ENCODE data around the gene PHF12. TPM values are rescaled to one million over a fixed set of nuclear protein-coding genes. Genes with fewer than 3 reads are reported as not detected.

The PHF12 gene
- total RNA-seq, 4 donors from 2014 or later: 27.8 to 44.5 (median 36.7) TPM

DNA sequence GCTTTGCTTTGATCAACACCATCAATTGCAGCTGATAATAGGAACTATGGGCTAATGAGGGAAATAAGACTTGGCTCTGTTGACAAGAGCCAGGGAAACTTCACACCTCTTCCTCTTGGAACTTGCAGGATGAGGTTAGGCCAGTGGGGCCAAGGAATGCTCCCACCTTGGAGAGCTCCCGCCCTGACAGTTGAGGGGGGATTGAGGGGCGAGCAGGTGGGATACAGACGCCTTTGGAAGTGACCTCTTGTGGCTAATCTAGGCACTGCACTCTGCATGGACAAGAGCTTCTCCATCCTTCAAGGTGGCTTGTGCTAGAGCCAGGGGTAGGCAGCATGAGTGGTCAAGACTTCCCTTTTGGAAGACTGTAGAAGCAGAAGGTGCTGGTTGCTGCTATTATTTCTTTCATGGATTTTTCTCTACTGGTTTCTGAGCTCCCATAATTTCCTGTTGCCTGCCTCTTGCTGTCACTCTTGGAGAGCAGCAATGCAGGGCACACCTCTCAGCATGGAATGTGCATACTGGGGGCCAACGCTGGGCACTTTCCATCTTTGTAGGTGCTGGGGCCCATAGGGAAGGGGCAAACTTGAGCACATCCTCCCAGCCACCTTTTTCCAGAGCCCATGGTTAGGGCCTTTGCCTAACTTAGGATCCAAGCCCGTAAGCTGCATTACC is 2.3 kb upstream of the PHF12 start:
- Histone ChIP-seq H3K4me1 (peaks cover 8 to 27% (median 18%) of the 10 kb centered on the region in 4 donors), H3K27me3 (no peaks in the 10 kb centered on the region), H3K4me3 (no peak overlapping the region), H3K27ac (replicated peaks in 1 of 4) (peak overlapping the region; percentile 83 to 97 (median 93)), H3K9me3 (no peaks in the 10 kb centered on the region), H3K36me3 (no peaks in the 10 kb centered on the region)
- intact Hi-C loops (cut with DNase I): no loop called here
- DNase-seq (ENCODE audit: extremely low spot score): no peak
- 35% methylated on average over 5 of the region's 5 CpGs for WGBS
- TF ChIP-seq, protein P1, sequence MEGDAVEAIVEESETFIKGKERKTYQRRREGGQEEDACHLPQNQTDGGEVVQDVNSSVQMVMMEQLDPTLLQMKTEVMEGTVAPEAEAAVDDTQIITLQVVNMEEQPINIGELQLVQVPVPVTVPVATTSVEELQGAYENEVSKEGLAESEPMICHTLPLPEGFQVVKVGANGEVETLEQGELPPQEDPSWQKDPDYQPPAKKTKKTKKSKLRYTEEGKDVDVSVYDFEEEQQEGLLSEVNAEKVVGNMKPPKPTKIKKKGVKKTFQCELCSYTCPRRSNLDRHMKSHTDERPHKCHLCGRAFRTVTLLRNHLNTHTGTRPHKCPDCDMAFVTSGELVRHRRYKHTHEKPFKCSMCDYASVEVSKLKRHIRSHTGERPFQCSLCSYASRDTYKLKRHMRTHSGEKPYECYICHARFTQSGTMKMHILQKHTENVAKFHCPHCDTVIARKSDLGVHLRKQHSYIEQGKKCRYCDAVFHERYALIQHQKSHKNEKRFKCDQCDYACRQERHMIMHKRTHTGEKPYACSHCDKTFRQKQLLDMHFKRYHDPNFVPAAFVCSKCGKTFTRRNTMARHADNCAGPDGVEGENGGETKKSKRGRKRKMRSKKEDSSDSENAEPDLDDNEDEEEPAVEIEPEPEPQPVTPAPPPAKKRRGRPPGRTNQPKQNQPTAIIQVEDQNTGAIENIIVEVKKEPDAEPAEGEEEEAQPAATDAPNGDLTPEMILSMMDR (IDR thresholded peaks at IDR 0.05): peak; percentile 77 to 97 (median 81)
- no peak for TF ChIP-seq POLR2AphosphoS5 (IDR thresholded peaks at IDR 0.05)
- TF ChIP-seq POLR2A (IDR thresholded peaks at IDR 0.05; ENCODE audit: low read depth): no peak
- TF ChIP-seq EP300 (IDR thresholded peaks at IDR 0.05): no peak

DNA sequence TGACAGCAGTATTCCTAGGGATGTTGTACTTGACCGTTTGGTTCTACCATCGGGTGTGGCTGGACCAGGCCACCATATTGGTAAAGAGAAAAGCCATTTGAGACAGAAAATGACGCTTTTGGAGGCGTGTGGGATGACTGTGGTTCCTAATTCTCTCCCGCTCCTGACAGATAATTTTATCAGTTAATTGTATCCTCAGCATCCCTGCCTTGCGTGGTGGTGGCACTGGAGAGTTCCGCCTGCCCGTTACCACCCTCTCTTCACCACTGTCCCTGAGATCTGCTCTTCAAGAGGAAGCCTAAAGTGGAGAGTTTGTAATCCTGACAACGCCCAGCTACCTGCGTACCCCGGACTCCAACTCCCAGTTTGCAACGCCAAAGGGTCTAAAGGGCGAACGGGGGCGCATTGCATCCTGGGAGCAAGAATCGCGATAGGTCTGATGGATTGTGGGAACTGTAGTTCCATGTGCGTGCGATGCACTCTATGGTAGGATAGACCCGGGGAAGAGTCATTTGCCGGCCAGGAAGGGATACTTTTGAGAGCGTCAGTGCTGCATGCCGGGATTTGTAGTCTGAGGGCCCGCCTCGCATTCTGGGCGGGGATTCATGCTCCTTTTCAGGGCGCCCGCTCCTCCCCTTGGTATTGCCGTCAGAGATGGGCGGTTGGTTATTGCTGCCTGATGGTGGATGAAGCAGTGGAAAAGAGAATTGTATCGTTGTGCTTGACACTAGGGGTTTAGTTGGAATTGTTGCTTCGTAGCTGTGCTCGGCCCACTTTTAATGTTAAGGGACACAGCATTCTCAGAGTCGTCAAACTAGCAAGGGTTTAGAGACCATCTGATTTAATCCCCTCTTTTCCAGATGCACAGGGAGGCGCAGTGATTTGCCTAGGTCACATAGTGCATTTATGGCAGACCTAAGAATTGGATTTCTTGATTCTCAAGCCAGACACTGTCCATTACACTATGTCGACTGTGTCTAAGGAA is 965 bp upstream of the PHF12 start:
- intact Hi-C loops (cut with DNase I): no loop called here
- H3K4me3 ChIP-seq: peak overlapping the region; percentile 82 to 98 (median 92)
- H3K36me3 ChIP-seq: peaks cover 0 to 1% (median 0%) of the 10 kb centered on the region in 4 donors
- H3K9me3 ChIP-seq: no peaks in the 10 kb centered on the region
- DNase-seq (ENCODE audit: extremely low spot score): peak; percentile 99
- peaks cover 21 to 40% (median 31%) of the 10 kb centered on the region in 4 donors for H3K4me1 ChIP-seq
- H3K27me3 ChIP-seq: no peaks in the 10 kb centered on the region
- peak overlapping the region; percentile 92 to 98 (median 96) for H3K27ac ChIP-seq (replicated peaks in 1 of 4)
- TF ChIP-seq, protein P1 (IDR thresholded peaks at IDR 0.05): no peak
- peak; percentile 4 to 97 for TF ChIP-seq POLR2AphosphoS5 (IDR thresholded peaks at IDR 0.05)
- WGBS: 7% methylated on average over 33 of the region's 36 CpGs

DNA sequence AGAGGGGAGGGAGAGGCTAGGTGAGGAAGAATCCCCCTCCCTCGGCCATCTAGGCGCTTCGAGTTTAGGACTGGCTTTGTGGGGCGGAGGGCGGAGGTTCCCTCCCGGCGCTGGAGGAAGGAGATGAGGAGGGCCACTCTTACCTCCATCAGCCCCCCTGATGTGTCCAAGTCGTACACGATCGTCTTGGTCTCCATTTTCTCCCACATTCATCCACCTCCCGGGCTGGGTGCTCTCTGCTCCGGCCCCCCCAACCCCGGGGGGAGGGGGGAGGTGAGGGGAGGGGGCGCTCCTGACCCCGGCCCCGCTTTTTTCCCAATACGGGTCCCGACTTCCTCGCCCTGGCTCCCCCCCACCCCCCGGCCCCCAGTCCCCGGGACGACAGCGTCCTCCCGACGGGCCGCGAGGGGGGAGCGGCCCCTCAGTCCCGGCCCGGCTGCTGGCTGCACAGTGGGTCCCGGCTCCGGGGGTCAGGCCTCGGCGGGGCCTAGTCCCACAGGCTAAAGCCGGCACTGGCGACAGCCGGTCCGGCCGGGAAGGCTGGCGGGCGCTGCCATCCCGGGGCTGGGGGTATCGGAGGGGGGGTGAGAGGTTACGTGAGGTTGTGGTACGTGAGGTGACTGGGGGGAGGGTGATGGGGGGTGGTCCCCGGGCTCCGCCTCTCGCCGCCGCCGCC is 428 bp downstream of the PHF12 start:
- no peak for DNase-seq (ENCODE audit: extremely low spot score)
- Histone ChIP-seq H3K27ac (replicated peaks in 1 of 4) (peak overlapping the region; percentile 93 to 99 (median 96)), H3K36me3 (peaks cover 0 to 6% (median 0%) of the 10 kb centered on the region in 4 donors), H3K27me3 (no peaks in the 10 kb centered on the region), H3K4me1 (peaks cover 35 to 54% (median 45%) of the 10 kb centered on the region in 4 donors), H3K9me3 (no peaks in the 10 kb centered on the region), H3K4me3 (peak overlapping the region; percentile 82 to 98 (median 92))
- no peak for TF ChIP-seq POLR2AphosphoS5 (IDR thresholded peaks at IDR 0.05)
- TF ChIP-seq POLR2A (IDR thresholded peaks at IDR 0.05; ENCODE audit: low read depth): peak; percentile 77
- intact Hi-C loops (cut with DNase I): no loop called here
- 0% methylated on average over 10 of the region's 51 CpGs for WGBS

DNA sequence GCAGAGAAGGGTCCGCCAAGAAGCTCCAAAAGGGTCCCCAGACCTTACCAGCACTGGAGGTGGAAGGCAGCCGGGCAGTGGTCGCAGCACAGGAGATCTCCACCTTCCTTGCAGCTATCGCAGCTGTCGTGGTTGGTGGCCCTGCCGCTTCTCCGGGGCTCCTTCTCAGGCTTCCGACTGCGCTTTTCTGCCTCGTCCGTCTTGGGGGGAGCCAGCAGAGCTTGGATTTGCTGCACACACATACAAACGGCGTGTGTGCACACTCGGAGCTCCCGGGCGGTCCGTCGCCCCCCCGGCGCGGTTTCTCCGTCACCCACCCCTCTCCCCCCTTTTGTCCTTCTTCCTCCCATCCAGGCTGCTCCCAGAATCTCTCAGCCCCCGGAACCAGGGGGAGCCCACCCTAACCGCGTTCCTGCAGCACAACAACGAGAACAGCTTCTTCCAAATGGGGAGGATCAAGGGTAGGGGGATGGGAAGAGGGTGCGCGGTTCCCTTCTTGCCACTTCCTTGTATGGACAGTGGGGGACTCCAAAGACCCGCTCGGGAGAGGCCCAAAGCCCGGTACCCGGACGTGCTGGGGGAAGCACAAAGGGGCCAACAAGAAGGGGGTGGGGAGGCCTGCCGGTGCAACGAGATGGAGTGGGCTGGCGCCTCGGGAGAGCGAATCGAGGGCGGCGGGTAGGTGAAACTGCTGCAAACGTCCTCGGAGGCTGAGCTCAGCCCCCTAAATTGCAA is 1.1 kb downstream of the PHF12 start:
- Histone ChIP-seq H3K4me1 (peaks cover 42 to 61% (median 52%) of the 10 kb centered on the region in 4 donors), H3K9me3 (no peaks in the 10 kb centered on the region), H3K4me3 (peak overlapping the region; percentile 82 to 98 (median 92)), H3K27ac (replicated peaks in 1 of 4) (peak overlapping the region; percentile 93 to 99 (median 96)), H3K27me3 (no peaks in the 10 kb centered on the region), H3K36me3 (peaks cover 0 to 6% (median 0%) of the 10 kb centered on the region in 4 donors)
- TF ChIP-seq POLR2AphosphoS5 (IDR thresholded peaks at IDR 0.05): no peak
- TF ChIP-seq EP300 (IDR thresholded peaks at IDR 0.05): no peak
- TF ChIP-seq, protein P1 (IDR thresholded peaks at IDR 0.05): no peak
- no peak for TF ChIP-seq POLR2A (IDR thresholded peaks at IDR 0.05; ENCODE audit: low read depth)
- 0% methylated on average over 27 of the region's 43 CpGs for WGBS
- intact Hi-C loops (cut with DNase I): no loop called here
- no peak for DNase-seq (ENCODE audit: extremely low spot score)
